Skeletal muscle tissue (tissue), 4 donors: ENCODE results near the gene SAA1. TPM values are rescaled to one million over a fixed set of nuclear protein-coding genes. Genes with fewer than 3 reads are reported as not detected.

ENCODE experiments used
- H3K27ac ChIP-seq: one replicate; pipeline ENCODE4 v1.7.0; 2013; ENCODE audit warnings: mild to moderate bottlenecking, low read depth, low read length, inconsistent platforms
- H3K27me3 ChIP-seq, 3 donors: one replicate each; pipeline ENCODE4 v1.7.0; 2013; ENCODE audit warnings: low read length in 3 of 3; ENCODE audit not compliant: control insufficient read depth in 3 of 3, insufficient read depth in 3 of 3
- H3K36me3 ChIP-seq, 3 donors: one replicate each; pipeline ENCODE4 v1.7.0; 2013; ENCODE audit warnings: low read length in 3 of 3; ENCODE audit not compliant: control insufficient read depth in 3 of 3, insufficient read depth in 3 of 3
- H3K4me1 ChIP-seq, 3 donors: one replicate each; pipeline ENCODE4 v1.7.0; 2013; ENCODE audit warnings: low read length in 3 of 3, mild to moderate bottlenecking in 3 of 3; ENCODE audit not compliant: control insufficient read depth in 3 of 3, insufficient read depth in 3 of 3
- H3K4me3 ChIP-seq, 3 donors: one replicate each; pipeline ENCODE4 v1.7.0; 2013; ENCODE audit warnings: low read length in 3 of 3
- H3K9ac ChIP-seq, 3 donors: one replicate each; pipeline ENCODE4 v1.7.0; 2013; ENCODE audit warnings: low read length in 3 of 3, mild to moderate bottlenecking in 3 of 3, moderate library complexity in 2 of 3, low read depth in 1 of 3
- H3K9me3 ChIP-seq, 3 donors: one replicate each; pipeline ENCODE4 v1.7.0; 2013; ENCODE audit warnings: low read length in 3 of 3; ENCODE audit not compliant: control insufficient read depth in 3 of 3
- total RNA-seq: library from RNA; depleted of rRNA; stranded (reverse); fragments of >200 nt; gene quantifications from one replicate; pipeline ENCODE4 v1.2.3, GENCODE V29; 2014
- donor health status: Osteomylitis.

Gene SAA1
- total RNA-seq, result not detected

GRCh38 chr11:18265949-18266348 lies at the start of gene SAA1:
Gene SAA1, plus strand, starts transcription at chr11:18266264. Its CDS starts 624 bp downstream, at chr11:18266888.
- Histone ChIP-seq H3K36me3 (no peaks in the 10 kb centered on the region), H3K27ac (no peak within 1 kb of the TSS), H3K9ac (no peak within 1 kb of the TSS), H3K4me3 (no peak within 1 kb of the TSS), H3K4me1 (no peaks in the 10 kb centered on the region), H3K9me3 (no peaks in the 10 kb centered on the region), H3K27me3 (no peaks in the 10 kb centered on the region)

GRCh38 chr11:18221274-18221876 lies 44.7 kb upstream of the SAA1 start:
- peaks cover 0 to 5% (median 0%) of the 10 kb centered on the region in 3 donors for H3K9me3 ChIP-seq

GRCh38 chr11:18222814-18223421 lies 43.1 kb upstream of the SAA1 start:
- Histone ChIP-seq H3K9ac (no peak overlapping the region), H3K4me1 (no peaks in the 10 kb centered on the region), H3K36me3 (no peaks in the 10 kb centered on the region), H3K4me3 (no peak overlapping the region), H3K27ac (no peak overlapping the region), H3K9me3 (peaks cover 0 to 5% (median 0%) of the 10 kb centered on the region in 3 donors), H3K27me3 (no peaks in the 10 kb centered on the region)

More at GRCh38 chr11:18221274-18221876, 44.7 kb upstream of the SAA1 start:
- Histone ChIP-seq H3K4me1 (no peaks in the 10 kb centered on the region), H3K27me3 (no peaks in the 10 kb centered on the region), H3K4me3 (no peak overlapping the region), H3K36me3 (no peaks in the 10 kb centered on the region), H3K27ac (no peak overlapping the region), H3K9ac (no peak overlapping the region)

- Histone ChIP-seq H3K9ac (no peak overlapping the region), H3K4me3 (no peak overlapping the region), H3K9me3 (peaks cover 0 to 5% (median 0%) of the 10 kb centered on the region in 3 donors), H3K27ac (no peak overlapping the region), H3K36me3 (no peaks in the 10 kb centered on the region), H3K27me3 (no peaks in the 10 kb centered on the region), H3K4me1 (no peaks in the 10 kb centered on the region)
Measured at GRCh38 chr11:18223591-18224387, 42.3 kb upstream of the SAA1 start.

GRCh38 chr11:18225913-18226312 lies 40.2 kb upstream of the SAA1 start:
- Histone ChIP-seq H3K4me3 (no peak overlapping the region), H3K4me1 (no peaks in the 10 kb centered on the region), H3K27ac (no peak overlapping the region), H3K9me3 (no peaks in the 10 kb centered on the region), H3K27me3 (no peaks in the 10 kb centered on the region), H3K9ac (no peak overlapping the region), H3K36me3 (no peaks in the 10 kb centered on the region)

- Histone ChIP-seq H3K4me3 (no peak overlapping the region), H3K36me3 (no peaks in the 10 kb centered on the region), H3K4me1 (no peaks in the 10 kb centered on the region), H3K27me3 (no peaks in the 10 kb centered on the region), H3K9me3 (no peaks in the 10 kb centered on the region), H3K27ac (no peak overlapping the region), H3K9ac (no peak overlapping the region)
Measured at GRCh38 chr11:18229501-18229900, 36.6 kb upstream of the SAA1 start.

GRCh38 chr11:18230859-18231258 lies 35.2 kb upstream of the SAA1 start:
- H3K27ac ChIP-seq, result no peak overlapping the region
- H3K4me1 ChIP-seq, result no peaks in the 10 kb centered on the region
- no peaks in the 10 kb centered on the region for H3K27me3 ChIP-seq
- H3K9me3 ChIP-seq, result no peaks in the 10 kb centered on the region
- H3K4me3 ChIP-seq, result no peak overlapping the region
- no peaks in the 10 kb centered on the region for H3K36me3 ChIP-seq
- H3K9ac ChIP-seq, result no peak overlapping the region

- Histone ChIP-seq H3K27me3 (no peaks in the 10 kb centered on the region), H3K4me1 (no peaks in the 10 kb centered on the region), H3K9me3 (no peaks in the 10 kb centered on the region), H3K4me3 (no peak overlapping the region), H3K36me3 (no peaks in the 10 kb centered on the region), H3K9ac (no peak overlapping the region), H3K27ac (no peak overlapping the region)
Measured at GRCh38 chr11:18233912-18234311, 32.2 kb upstream of the SAA1 start.

GRCh38 chr11:18235394-18236334 lies 30.4 kb upstream of the SAA1 start:
- H3K9me3 ChIP-seq, result no peaks in the 10 kb centered on the region
- peaks cover 0 to 2% (median 0%) of the 10 kb centered on the region in 3 donors for H3K27me3 ChIP-seq
- H3K27ac ChIP-seq, result no peak overlapping the region
- no peak overlapping the region for H3K9ac ChIP-seq
- no peaks in the 10 kb centered on the region for H3K36me3 ChIP-seq
- no peak overlapping the region for H3K4me3 ChIP-seq
- H3K4me1 ChIP-seq, result no peaks in the 10 kb centered on the region
